HG03460 (cell line): Measurements from ENCODE around the gene CASQ1.

Experiments used
- ATAC-seq: cut with Tn5 transposase; IDR thresholded peaks from one replicate; pipeline ENCODE4 v1.9.1; 2021; ENCODE audit not compliant: unreplicated experiment

Gene CASQ1

DNA sequence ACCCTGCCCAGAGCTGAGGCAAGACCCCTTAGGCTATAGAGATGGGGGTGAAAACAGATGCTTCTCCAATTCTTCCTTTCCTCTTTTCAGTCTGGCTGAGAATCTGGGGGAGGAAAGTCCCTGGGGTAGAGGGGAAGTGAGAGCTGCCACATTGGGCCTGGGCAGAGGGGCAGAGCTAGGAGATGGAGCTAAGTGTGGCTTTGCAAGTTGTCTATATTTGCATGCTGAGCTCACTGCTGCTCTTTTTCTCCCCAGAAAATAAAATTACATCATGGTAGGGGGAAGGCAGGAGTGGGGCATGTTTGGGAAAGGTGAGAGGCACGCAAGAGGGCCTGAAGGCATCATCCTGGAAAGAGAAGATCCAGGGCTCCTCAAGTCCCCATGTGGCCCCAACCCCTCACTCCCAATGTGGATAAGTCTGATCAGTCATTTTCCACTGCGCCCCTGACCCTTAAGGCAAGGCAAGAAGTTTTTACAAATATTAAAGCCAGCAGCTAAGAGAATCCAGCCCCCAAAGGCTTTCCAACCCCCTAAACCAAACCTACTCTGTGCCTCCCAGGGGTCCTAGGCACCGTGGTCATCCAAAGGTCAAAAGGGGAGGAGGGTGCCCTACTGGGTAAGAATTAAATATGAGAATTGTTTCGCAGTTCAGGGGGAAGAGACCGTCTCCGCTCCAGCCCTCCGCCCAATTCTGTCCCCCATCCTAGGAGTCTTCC, 14.3 kb downstream of the CASQ1 start:
- peak; percentile 70 for ATAC-seq

DNA sequence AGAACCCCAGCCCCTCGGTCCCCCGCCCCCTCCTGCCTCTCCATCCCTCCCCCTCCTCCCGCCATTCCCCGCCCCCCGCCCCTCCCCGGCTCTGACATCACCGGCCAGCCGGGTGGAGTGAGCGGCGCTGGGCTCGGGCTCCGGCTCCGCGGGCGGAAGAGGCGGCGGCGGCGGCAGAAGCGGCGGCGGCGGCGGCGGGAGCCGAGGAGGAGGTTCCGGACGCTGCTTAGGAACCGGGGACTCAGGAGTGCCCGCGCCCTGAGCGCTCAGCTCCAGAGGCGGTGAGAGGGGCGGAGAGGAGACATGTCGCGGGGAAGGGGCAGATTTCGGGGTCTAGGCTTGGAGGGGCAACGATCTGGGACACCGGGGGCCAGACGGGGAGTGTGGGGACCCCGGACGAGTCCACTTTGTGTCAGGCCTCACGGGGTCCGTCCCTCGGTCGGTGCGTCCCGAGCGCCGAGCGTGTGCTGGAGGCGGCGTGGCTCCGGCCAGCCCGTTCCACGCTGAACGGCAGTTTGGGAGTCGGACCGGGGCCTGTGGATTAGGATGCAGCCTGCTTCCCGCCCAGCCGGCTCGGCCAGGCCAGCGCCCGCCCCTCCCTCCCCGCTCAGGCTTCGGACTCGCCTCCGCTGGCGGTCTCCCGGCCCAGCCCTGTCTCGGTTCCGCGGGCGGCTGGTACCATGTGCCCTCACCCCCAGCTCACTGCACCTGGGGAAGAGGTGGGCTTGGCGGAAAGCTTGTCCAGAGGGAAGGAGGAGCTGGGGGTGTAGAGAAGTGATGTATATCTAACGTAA, 15.1 kb downstream of the CASQ1 start, which contains the start of gene PEA15:
Gene PEA15 (plus strand): TSS at position 143 of the 794 bp plus-strand sequence. CDS start 6,161 bp downstream, outside the sequence.
- ATAC-seq: peak; percentile 37

DNA sequence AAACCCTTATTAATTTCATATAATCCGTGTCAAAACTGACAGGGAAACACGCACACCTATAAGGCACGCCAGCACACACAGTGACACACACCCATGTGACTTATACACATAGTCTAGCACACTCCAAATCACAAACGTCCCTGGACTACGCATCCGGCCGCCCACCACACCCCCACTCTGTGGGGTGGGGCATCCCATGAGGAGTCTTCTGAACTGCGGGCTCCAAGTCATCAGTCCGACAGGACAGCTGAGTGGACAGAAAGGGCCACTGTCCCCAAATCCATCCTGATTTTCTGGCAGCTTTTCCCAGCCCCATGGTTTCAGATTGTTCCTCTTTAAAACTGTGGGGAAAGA, 15.6 kb downstream of the CASQ1 start:
- peak; percentile 46 for ATAC-seq

DNA sequence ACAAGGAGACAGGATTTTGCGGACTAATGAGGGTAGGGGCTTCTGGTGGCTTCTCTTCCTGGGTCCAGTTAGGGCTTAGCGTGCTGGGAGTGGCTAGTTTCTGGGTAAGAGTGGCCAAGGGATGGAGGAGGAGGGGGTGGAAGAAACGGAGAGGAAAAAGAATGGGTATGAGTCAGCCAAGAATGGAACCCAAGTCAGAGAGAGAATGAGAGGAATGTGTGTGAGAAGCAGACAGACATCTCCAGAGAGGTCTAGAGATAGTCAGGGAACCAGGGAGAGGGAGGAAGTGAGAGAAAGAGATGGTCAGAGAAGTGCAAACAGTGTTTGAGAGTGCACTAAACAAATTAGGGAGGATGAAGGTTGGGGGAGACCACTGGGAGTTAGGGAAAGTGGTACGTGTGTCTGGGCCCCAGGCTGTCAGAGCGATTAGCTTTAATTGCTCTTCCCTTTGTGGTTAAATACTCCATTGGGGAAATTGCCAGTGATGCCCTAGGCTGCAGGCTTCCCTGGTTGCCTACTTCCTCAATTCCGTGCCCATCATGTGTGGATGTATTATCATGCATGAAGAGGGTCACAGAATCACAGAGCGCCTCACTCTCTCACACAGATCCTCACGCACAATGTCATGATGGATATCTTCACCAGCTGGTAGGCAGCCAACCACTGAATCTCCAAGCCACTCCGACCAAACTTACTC, 16.2 kb downstream of the CASQ1 start:
- no peak for ATAC-seq

DNA sequence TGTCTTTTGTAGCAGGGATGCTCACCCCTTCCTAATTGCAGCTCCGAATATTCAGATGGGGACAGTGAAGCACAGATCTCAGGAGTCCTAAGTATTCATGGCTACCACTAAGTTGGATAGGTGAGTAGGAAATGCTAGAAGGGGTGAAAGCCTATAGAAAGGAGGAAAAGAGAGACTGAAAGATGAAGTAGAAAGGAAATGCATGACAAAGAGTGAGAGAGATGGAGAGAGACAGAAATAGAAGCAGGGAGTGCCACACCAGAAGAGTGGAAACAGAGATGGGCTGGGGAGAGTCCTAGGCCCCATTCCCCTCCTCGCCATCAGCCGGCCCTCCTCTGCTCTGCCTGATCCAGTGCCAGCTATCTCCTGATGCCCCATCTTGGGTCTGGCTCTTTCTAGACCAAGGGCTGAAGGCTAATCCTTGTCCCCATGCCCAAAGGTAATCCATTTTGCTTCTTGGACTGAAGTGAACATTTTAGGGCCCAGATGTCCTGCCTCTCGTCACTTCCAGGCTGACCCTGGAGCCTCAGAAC, 16.8 kb downstream of the CASQ1 start:
- ATAC-seq: no peak

DNA sequence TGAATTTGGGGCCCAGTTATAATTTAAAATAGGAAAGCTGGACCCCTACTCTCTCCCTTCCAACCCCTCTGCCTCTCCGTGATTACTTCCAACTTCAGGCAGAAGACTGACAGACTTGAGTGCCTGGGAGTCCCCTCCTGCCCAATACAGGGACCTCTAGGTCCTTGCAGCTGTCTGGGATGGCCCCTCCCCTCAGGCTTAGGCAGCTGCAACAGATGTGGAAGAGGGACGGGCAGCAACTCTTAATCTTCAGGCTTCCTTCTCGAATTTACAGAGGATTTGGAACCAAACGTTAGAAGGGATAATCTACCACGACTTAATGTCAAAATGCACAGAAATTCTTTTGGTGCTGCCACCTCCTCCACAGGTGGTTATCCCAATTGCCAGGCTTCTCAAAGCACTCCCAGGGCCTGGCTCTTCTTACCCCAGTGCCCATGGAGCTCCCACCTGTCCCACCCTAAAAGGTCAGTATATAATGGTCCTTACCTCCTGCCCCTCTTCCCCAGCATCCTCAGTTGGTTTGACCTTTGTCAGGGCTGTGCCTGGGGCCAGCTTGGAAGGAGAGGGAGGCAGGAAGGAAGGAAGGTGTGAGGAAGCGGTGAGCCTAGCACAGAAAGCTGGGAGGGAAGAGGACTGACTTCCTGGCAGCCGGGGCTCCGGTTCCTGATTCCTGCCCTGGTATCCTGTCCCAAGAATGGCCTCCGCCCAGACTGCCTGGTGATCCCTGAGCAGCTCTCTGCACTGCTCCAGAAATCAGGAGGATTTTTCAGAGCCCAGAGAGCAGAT, 17.6 kb downstream of the CASQ1 start:
- ATAC-seq: no peak

DNA sequence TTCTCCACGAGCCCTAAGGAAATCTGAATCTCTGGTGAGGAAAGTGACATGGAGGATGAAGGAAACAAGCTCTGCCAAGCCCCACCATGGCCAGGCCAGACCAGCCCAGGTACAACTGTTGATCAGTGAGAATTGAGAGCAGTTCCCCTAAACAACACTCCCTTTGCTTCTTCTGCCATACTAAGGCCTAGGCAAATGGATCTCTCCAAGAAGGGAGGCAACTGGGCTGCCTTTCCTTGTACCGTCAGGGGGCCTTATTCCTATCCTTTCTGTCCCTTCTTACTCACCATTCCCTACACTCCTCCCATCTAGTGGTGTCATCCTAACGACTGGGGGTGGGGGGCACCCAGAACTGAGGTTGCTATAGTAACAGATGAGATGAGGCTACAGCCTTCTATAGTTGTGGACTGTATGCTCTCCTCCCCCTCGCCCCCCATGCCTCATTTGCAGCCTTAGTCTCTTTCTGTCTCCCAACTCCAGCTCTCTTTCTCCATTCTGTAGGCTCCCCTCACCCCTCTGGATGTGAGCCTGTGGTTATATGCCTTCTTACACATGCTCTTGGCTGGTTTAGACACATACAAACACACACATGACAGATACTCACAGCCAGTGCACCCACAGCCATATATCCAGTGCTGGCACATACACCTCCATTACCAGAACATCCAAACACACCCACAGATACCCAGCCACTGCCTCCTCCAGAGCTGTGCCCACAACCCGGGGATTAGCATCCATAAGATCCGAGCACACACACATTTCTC, 18.4 kb downstream of the CASQ1 start:
- no peak for ATAC-seq

DNA sequence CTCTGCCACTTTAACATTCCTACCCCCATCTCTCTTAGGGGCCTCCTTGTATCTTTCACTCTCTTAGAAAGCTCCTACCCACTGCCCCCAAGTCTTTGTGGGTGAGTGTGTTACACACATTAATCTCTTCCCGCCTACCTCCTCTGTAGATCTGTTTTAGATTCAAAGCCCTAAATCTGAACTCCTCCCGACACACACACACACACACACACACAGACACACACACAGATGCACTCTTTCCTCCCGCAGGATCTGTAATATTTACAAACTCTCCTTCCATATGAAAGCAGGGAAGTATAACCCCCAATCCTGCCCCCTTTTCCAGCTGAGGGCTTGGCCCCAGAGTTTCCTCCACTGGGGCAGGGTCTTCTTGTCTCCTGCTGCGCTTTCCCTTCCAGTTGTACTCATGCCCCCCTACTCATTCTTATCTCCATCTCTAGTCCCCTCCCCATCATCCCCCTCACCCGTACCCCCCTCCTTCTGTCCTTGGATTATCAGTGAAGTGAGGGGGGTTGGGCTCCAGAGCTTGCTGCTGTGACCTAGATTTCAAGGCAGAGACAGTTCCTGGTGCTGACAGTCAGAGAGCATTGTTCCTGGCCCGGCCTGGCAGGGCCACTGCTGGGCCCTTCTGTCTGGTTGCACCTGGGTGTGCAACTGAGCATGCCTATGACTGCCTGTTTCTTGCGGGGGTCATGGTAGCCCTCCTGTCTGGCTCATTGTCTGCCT, 19.1 kb downstream of the CASQ1 start:
- ATAC-seq: no peak

DNA sequence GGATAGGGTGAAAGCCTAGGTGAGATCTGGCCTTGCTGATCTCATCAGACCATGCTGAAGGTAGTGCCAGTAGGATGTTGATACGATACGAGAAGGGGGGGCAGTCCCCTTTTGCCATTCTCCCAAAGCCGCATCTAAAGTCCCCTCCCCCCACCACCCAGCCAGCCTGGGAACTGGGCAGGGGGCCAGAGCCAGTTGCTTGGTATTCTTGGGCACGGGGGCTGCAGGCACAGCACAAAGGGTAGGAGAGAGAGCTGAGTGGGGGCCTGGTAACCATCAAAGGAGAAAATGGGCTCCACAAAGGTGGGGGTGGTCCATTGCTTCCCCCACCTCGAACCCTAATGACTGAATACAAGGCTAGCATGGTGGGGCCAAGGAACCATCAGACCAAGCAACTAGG, 20.2 kb downstream of the CASQ1 start:
- ATAC-seq: no peak

DNA sequence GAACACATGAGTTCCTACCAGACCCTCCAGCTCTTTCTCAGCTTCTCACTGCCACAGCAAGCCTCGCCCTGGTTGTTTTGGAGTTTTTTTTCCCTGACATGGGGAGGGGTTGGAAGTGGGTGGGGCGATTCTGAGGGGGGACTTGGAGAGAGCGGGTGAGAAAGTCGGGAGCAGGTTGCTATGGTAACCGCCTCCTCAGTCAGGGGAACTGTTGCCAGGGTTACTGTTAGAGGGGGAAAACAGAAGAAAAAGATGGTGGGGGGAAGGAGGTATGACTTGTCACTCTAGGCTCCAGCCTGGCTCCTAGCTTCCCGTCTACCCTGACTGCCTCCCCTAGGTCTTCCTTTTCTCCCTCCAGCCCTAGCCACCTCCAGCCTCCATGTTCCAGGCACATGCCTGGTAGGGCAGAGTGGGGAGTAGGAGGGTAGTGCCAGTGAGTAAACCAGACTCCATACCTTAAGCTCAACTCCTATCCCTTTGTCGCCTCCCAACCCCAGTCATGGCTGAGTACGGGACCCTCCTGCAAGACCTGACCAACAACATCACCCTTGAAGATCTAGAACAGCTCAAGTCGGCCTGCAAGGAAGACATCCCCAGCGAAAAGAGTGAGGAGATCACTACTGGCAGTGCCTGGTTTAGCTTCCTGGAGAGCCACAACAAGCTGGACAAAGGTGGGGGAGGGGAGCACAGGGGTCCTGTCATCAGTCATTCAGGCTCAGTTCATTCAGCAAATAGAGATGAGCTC, 20.8 kb downstream of the CASQ1 start:
- no peak for ATAC-seq

DNA sequence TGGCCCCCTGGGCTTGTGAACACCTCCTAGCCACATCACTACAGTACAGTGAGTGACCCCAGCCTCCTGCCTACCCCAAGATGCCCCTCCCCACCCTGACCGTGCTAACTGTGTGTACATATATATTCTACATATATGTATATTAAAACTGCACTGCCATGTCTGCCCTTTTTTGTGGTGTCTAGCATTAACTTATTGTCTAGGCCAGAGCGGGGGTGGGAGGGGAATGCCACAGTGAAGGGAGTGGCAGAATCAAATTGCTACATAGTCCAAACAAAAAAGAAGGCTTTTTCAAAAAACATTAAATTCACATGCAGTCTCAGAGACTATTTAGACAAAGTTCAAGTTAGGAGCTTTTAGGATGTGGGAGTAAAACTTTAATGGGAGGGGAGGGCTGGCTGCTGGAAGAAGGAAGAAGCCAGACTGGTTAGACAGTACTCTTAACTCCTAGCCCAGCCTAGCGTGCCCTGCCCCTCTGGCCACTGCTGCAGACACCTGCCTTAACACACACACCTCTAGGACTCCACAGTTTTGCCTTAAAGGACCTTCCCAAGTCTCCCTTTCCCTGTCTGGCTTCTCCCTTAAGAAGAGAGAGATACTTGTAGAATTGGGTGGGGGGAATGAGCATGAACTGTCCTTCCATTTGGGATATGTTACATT, 24.2 kb downstream of the CASQ1 start:
- ATAC-seq: no peak

DNA sequence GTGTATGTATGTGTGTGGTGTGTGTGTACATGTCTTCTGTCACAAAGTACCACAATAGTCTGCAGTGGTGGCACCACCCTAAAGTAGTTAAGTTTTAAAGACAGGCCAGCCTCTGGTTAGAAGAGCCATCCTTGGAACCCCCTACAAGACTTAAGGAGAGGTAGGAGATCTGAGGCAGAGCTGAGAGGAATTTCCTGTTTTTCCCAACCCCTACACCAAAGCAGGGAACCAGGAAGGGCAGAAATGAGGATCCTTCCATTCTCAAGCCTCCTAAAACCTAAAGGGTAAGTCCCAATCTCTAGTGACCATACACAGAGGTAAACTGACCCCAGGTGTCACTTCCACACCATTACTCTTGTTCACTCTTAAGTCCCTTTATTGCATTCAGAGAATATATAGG, 25.9 kb downstream of the CASQ1 start:
- ATAC-seq: no peak

DNA sequence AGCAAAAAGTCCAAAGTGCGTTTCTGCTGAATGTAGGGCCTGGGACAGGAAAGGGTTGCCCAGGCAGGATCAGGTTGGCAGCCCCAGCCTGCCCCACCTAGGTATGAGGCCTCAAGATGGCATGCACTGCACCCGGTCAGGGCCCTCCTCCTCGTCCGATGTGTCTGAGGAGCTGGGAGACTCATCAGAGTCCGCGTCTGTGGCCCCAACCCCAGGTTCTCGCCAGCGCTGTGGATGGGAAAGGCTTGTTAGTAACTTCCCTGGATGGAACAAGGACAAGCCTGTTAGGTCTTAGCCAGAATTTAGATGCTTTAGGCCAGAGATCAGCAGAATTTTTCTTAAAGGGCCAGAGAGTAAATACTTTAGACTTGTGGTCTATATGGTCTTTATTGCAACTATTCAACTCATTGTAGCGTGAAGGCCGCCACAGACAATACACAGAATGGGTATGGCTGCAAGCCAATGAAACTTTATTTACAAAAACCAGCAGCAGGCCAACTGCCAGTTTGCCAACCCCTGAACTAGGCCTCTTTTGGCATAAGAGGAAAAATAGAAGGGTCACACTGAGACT, 27.2 kb downstream of the CASQ1 start:
- ATAC-seq: no peak

DNA sequence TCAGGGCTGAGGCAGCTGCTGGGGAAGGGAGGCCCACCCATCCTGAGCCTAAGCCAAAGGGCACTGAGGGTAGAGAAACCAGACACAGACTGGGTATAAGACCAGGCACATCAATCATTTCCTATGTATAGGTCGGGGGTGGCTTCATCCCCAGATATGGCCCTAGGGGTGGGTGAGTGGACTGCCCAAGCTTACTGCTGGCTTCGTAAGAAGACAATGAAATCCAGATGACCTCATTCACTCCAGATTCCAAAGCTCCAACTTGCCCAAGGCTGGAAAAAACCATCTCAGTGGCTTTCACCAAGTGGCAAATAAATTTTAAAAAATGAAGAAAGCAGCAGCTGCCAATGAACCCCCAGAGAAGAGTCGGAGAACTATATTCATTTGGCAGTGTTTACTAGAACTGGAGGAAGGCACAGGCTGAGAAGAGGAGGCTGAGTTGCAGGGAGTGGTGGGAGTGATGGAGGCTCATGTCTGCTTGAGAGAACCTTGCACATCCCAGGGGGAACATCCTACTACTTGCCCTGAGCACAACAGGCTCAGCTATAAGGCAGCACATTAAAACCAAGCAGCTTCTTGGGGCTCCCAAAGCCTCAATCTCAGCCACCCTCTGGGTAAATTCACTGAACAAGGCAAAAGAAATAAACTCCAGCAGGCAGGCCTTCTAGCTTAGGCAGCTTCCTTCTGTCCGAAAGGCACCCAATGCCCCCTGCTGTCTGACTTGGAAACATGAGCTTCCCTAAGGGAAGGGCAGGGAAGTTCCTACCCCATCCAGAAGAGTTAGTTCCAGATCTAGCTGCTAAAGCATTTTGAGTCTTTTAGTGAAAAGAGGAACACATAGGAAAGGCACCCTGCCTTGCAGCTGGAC, 28.9 kb downstream of the CASQ1 start:
- no peak for ATAC-seq

DNA sequence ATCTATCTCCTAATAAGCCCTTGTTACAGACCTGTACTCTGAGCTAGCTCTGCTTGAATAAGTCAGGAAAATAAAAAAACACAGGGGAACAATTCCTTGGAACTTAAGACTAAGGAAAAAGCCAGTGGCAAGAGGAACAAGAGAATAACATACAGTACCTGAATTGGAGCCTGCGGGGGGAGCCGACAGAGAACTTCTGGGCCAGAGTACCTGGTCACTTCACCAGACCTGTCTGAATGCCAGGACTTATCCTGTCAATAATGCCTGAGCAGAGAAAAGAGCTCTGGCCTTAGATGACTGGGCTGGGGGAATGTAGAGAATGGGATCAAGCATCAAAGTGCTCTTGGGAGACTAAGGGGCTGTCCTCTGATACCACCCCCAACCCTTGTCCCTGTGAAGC, 29.9 kb downstream of the CASQ1 start:
- ATAC-seq: no peak

DNA sequence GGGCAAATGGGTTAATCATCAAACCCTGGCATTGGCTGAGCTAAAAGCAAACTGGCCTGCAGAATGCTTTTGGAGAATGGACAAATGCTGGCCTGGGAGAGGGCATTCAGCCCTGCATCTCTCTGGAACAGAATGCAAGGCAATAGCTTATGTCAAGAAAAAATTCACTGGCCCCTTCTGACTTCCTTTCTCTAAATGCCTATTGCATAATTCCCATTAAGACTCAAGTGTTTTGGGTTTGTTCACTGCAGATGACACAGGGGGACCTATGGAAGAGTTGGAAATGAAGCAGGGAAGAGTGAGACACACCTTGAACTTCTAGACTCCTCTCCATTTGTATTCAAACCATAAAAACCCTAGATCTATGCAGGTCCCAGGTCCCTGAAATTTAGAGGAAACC, 30.7 kb downstream of the CASQ1 start:
- ATAC-seq: no peak

DNA sequence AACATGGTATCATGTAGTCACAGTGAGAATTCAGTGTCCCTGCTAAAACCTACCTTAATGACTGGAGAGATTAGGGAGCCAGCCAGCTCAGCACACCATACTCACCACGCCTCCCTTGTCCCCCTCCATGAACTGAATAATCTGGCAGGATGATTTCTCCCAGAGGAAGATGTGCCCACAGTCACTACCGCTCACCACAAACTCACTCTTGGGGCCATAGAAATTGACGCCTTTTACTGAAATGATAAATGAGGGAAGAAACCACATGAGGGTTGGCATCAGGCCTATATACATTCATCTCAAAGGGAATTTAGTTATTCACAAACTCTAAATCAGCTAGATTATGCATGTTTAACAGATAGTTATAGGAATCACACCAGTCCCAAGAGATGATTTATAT, 32.2 kb downstream of the CASQ1 start:
- ATAC-seq: no peak
